HepG2 (cell line): ENCODE results near the gene SNX7. TPM values are rescaled to one million over a fixed set of nuclear protein-coding genes. Genes with fewer than 3 reads are reported as not detected.

ENCODE experiments used
- BCL6 ChIP-seq: IDR thresholded peaks from 2 replicates; pipeline ENCODE4 v1.6.1; 2016; ENCODE audit warnings: missing genetic modification reagents, missing compliant biosample characterization
- CSRNP2 ChIP-seq: sonication (generic); formaldehyde crosslinking; conservative IDR thresholded peaks from 2 replicates; pipeline ENCODE4 v1.8.0; 2022; ENCODE audit warnings: low read depth, missing genetic modification reagents
- GABPA ChIP-seq, 2 experiments: IDR thresholded peaks; 2 replicates each; pipeline ENCODE4 v1.6.1; 2011 to 2016; ENCODE audit warnings: low read depth in 2 of 2, low read length in 1 of 2, missing biosample characterization in 1 of 2, missing genetic modification characterization in 1 of 2
- HIC2 ChIP-seq: sonication (generic); formaldehyde crosslinking; IDR thresholded peaks from 2 replicates; pipeline ENCODE4 v1.9.0; 2022; ENCODE audit warnings: low read depth, missing genetic modification reagents
- HNF4G ChIP-seq, 2 experiments: sonication (generic) in 1 of 2; formaldehyde crosslinking in 1 of 2; IDR thresholded peaks; 2 replicates each; pipeline versions ENCODE4 v1.4.0 to v1.6.1; 2011 to 2020; ENCODE audit warnings: borderline replicate concordance in 2 of 2, low read depth in 2 of 2, mild to moderate bottlenecking in 2 of 2, low read length in 1 of 2, missing genetic modification reagents in 1 of 2, moderate library complexity in 1 of 2
- KAT7 ChIP-seq: IDR thresholded peaks from 2 replicates; pipeline ENCODE4 v1.6.1; 2018; ENCODE audit warnings: borderline replicate concordance, missing compliant biosample characterization
- KLF12 ChIP-seq: sonication (generic); formaldehyde crosslinking; IDR thresholded peaks from 2 replicates; pipeline ENCODE4 v1.4.0; 2020; ENCODE audit warnings: missing genetic modification reagents, borderline replicate concordance
- PCBP2 ChIP-seq: fragments of 200-400 bp; formaldehyde crosslinking; optimal IDR thresholded peaks from 2 replicates; pipeline ENCODE3; 2018; ENCODE audit warnings: low read length, low read depth; ENCODE audit not compliant: poor library complexity, severe bottlenecking
- RFXAP ChIP-seq: sonication (generic); formaldehyde crosslinking; IDR thresholded peaks from 2 replicates; pipeline ENCODE4 v1.4.0; 2020; ENCODE audit warnings: missing genetic modification reagents, borderline replicate concordance
- SALL1 ChIP-seq: sonication (generic); formaldehyde crosslinking; IDR thresholded peaks from 2 replicates; pipeline ENCODE4 v1.8.0; 2022; ENCODE audit warnings: mild to moderate bottlenecking, missing genetic modification reagents
- TEF ChIP-seq: sonication (generic); formaldehyde crosslinking; IDR thresholded peaks from 2 replicates; pipeline ENCODE4 v1.5.0; 2020; ENCODE audit warnings: missing genetic modification reagents
- YEATS2 ChIP-seq: sonication (generic); formaldehyde crosslinking; IDR thresholded peaks from 2 replicates; pipeline ENCODE4 v1.4.0; 2020; ENCODE audit warnings: missing genetic modification reagents, borderline replicate concordance
- ZNF264 ChIP-seq: sonication (generic); formaldehyde crosslinking; IDR thresholded peaks from 2 replicates; pipeline ENCODE4 v1.4.0; 2020; ENCODE audit warnings: missing genetic modification reagents
- ZNF296 ChIP-seq: sonication (generic); formaldehyde crosslinking; conservative IDR thresholded peaks from 2 replicates; pipeline ENCODE4 v1.5.0; 2020; ENCODE audit warnings: mild to moderate bottlenecking, missing genetic modification reagents
- ZNF576 ChIP-seq: sonication (generic); formaldehyde crosslinking; IDR thresholded peaks from 2 replicates; pipeline ENCODE4 v1.4.0; 2020; ENCODE audit warnings: mild to moderate bottlenecking, missing genetic modification reagents
- ZNF710 ChIP-seq: sonication (generic); formaldehyde crosslinking; IDR thresholded peaks from 2 replicates; pipeline ENCODE4 v1.5.0; 2020; ENCODE audit warnings: mild to moderate bottlenecking, missing genetic modification reagents, borderline replicate concordance
- ZNF800 ChIP-seq: sonication (generic); formaldehyde crosslinking; IDR thresholded peaks from 2 replicates; pipeline ENCODE4 v1.4.0; 2020; ENCODE audit warnings: missing genetic modification reagents
- ZSCAN20 ChIP-seq: sonication (generic); formaldehyde crosslinking; IDR thresholded peaks from 2 replicates; pipeline ENCODE4 v1.4.0; 2020; ENCODE audit warnings: missing genetic modification reagents, mild to moderate bottlenecking, borderline replicate concordance
- polyA plus RNA-seq, 8 experiments: library from polyadenylated mRNA; depleted of rRNA in 3 of 8; stranded (reverse) in 7 of 8; unstranded in 1 of 8; fragments of >200 nt; fragmentation: Illumina TruSeq in 4 of 8; extraction: Trizol in 4 of 8; gene quantifications; 2 replicates each; pipeline versions ENCODE4 v1.2.1 to v1.2.3, GENCODE V29; 2011 to 2016; ENCODE audit warnings: low read depth in 4 of 8, missing spikeins in 1 of 8, mixed read lengths in 1 of 8; ENCODE audit not compliant: insufficient read depth in 1 of 8
- total RNA-seq, 5 experiments: library from RNA; depleted of rRNA; stranded (reverse); fragments of >200 nt; fragmentation: Illumina TruSeq; extraction: Trizol; gene quantifications; 2 replicates each; pipeline ENCODE4 v1.2.3, GENCODE V29; 2016; ENCODE audit warnings: low read depth in 1 of 5

Gene SNX7
- total and polyA plus RNA-seq, 2 of the 13 experiments (the other 11 are each of a cell fraction or from before 2014, with no cell fraction given): 14.3 to 33.5 TPM

- TF ChIP-seq HIC2 (CRISPR knock-in tag) (peak; percentile 23; the same call in 1 of the 2 replicates), BCL6 (CRISPR knock-in tag) (peak; percentile 45), ZNF264 (CRISPR knock-in tag) (0 out of 2 replicates have a peak, but pooled peaks have one; percentile 57), PCBP2 (no peak), ZSCAN20 (CRISPR knock-in tag) (no peak), ZNF576 (CRISPR knock-in tag) (0 out of 2 replicates have a peak, but pooled peaks have one; percentile 72), TEF (CRISPR knock-in tag) (no peak), ZNF296 (CRISPR knock-in tag) (no peak), KLF12 (CRISPR knock-in tag) (peak; percentile 74; the same call in 1 of the 2 replicates), YEATS2 (CRISPR knock-in tag) (no peak), RFXAP (CRISPR knock-in tag) (peak; percentile 56; the same call in 1 of the 2 replicates), CSRNP2 (CRISPR knock-in tag) (no peak), ZNF800 (CRISPR knock-in tag) (0 out of 2 replicates have a peak, but pooled peaks have one; percentile 32), SALL1 (CRISPR knock-in tag) (peak; percentile 59), ZNF710 (CRISPR knock-in tag) (peak; percentile 64; the same call in 1 of the 2 replicates), KAT7 (CRISPR knock-in tag) (0 out of 2 replicates have a peak, but pooled peaks have one; percentile 17), HNF4G (IDR thresholded peaks at IDR 0.05; ENCODE audit: borderline replicate concordance, low read depth, low read length) (peak; percentile 62; the same call in 1 of the 2 replicates), HNF4G (CRISPR knock-in tag; IDR thresholded peaks at IDR 0.05; ENCODE audit: borderline replicate concordance, low read depth) (no peak), GABPA (IDR thresholded peaks at IDR 0.05; ENCODE audit: low read depth, low read length) (peak; percentile 27; the same call in 1 of the 2 replicates), GABPA (CRISPR knock-in tag; IDR thresholded peaks at IDR 0.05; ENCODE audit: low read depth) (no peak)
Observed at GRCh38 chr1:98661544-98662355, at the start of gene SNX7 (continued).
